HUES6 (cell line): ENCODE measurements around the gene DAPK1.

ENCODE experiments used
- H3K27ac ChIP-seq: 2 replicates; pipeline ENCODE4 v1.7.0; 2013; ENCODE audit warnings: low read depth, mild to moderate bottlenecking, low read length, inconsistent platforms
- H3K27me3 ChIP-seq: 2 replicates; pipeline ENCODE4 v1.6.1; 2013; ENCODE audit warnings: low read length; ENCODE audit not compliant: control insufficient read depth, insufficient read depth
- H3K36me3 ChIP-seq: 2 replicates; pipeline ENCODE4 v1.6.1; 2013; ENCODE audit warnings: low read length; ENCODE audit not compliant: control insufficient read depth, insufficient read depth
- H3K4me1 ChIP-seq: 2 replicates; pipeline ENCODE4 v1.6.1; 2013; ENCODE audit warnings: low read length; ENCODE audit not compliant: control insufficient read depth, insufficient read depth
- H3K4me3 ChIP-seq: 2 replicates; pipeline ENCODE4 v1.5.1; 2013; ENCODE audit warnings: low read depth, low read length
- H3K9ac ChIP-seq: one replicate; pipeline ENCODE4 v1.6.1; 2013; ENCODE audit warnings: mild to moderate bottlenecking, low read length
- H3K9me3 ChIP-seq: 2 replicates; pipeline ENCODE4 v1.6.1; 2013; ENCODE audit warnings: low read depth, low read length; ENCODE audit not compliant: control insufficient read depth, insufficient read depth

The DAPK1 gene

GRCh38 chr9:87706066-87706739 is 208.5 kb downstream of the DAPK1 start:
- Histone ChIP-seq H3K9ac (no peak overlapping the region), H3K9me3 (no peaks in the 10 kb centered on the region), H3K4me1 (peaks cover 10% of the 10 kb centered on the region; the same call in 1 of the 2 replicates), H3K4me3 (no peak overlapping the region), H3K27me3 (no peaks in the 10 kb centered on the region), H3K27ac (no peak overlapping the region), H3K36me3 (peaks cover 65% of the 10 kb centered on the region)

GRCh38 chr9:87707805-87708506 is 210.3 kb downstream of the DAPK1 start:
- Histone ChIP-seq H3K9ac (no peak overlapping the region), H3K27me3 (no peaks in the 10 kb centered on the region), H3K36me3 (peaks cover 56% of the 10 kb centered on the region), H3K9me3 (no peaks in the 10 kb centered on the region), H3K27ac (no peak overlapping the region), H3K4me3 (no peak overlapping the region), H3K4me1 (no peaks in the 10 kb centered on the region)

- Histone ChIP-seq H3K4me1 (peaks cover 3% of the 10 kb centered on the region; the same call in 1 of the 2 replicates), H3K36me3 (peaks cover 51% of the 10 kb centered on the region), H3K4me3 (no peak overlapping the region), H3K9ac (no peak overlapping the region), H3K27ac (no peak overlapping the region), H3K9me3 (no peaks in the 10 kb centered on the region), H3K27me3 (no peaks in the 10 kb centered on the region)
Observed at GRCh38 chr9:87708546-87708945, 210.9 kb downstream of the DAPK1 start.

GRCh38 chr9:87708986-87709728 is 211.5 kb downstream of the DAPK1 start:
- no peak overlapping the region for H3K9ac ChIP-seq

GRCh38 chr9:87710443-87710842 is 212.8 kb downstream of the DAPK1 start:
- no peaks in the 10 kb centered on the region for H3K27me3 ChIP-seq
- peaks cover 37% of the 10 kb centered on the region for H3K36me3 ChIP-seq
- no peak overlapping the region for H3K4me3 ChIP-seq
- peaks cover 4% of the 10 kb centered on the region; the same call in 1 of the 2 replicates for H3K4me1 ChIP-seq
- no peaks in the 10 kb centered on the region for H3K9me3 ChIP-seq
- no peak overlapping the region for H3K9ac ChIP-seq
- no peak overlapping the region for H3K27ac ChIP-seq

More at GRCh38 chr9:87708986-87709728, 211.5 kb downstream of the DAPK1 start:
- H3K9me3 ChIP-seq = no peaks in the 10 kb centered on the region
- H3K4me1 ChIP-seq = peaks cover 4% of the 10 kb centered on the region; the same call in 1 of the 2 replicates
- no peak overlapping the region for H3K4me3 ChIP-seq
- H3K36me3 ChIP-seq = peaks cover 45% of the 10 kb centered on the region
- H3K27ac ChIP-seq = no peak overlapping the region
- H3K27me3 ChIP-seq = no peaks in the 10 kb centered on the region

- H3K27ac ChIP-seq = no peak overlapping the region
- no peaks in the 10 kb centered on the region for H3K9me3 ChIP-seq
- H3K9ac ChIP-seq = no peak overlapping the region
- no peaks in the 10 kb centered on the region for H3K27me3 ChIP-seq
- peaks cover 4% of the 10 kb centered on the region; the same call in 1 of the 2 replicates for H3K4me1 ChIP-seq
- peaks cover 20% of the 10 kb centered on the region for H3K36me3 ChIP-seq
- H3K4me3 ChIP-seq = no peak overlapping the region
Observed at GRCh38 chr9:87711857-87712800, 214.5 kb downstream of the DAPK1 start.

- Histone ChIP-seq H3K27ac (no peak overlapping the region), H3K9ac (no peak overlapping the region), H3K4me3 (no peak overlapping the region), H3K4me1 (peaks cover 4% of the 10 kb centered on the region; the same call in 1 of the 2 replicates), H3K36me3 (peaks cover 13% of the 10 kb centered on the region), H3K9me3 (no peaks in the 10 kb centered on the region), H3K27me3 (no peaks in the 10 kb centered on the region)
Observed at GRCh38 chr9:87712801-87713277, 215.2 kb downstream of the DAPK1 start.

GRCh38 chr9:87713278-87713987 is 215.8 kb downstream of the DAPK1 start:
- no peak overlapping the region for H3K9ac ChIP-seq
- no peaks in the 10 kb centered on the region for H3K9me3 ChIP-seq
- peaks cover 9% of the 10 kb centered on the region; the same call in 1 of the 2 replicates for H3K36me3 ChIP-seq
- no peak overlapping the region for H3K27ac ChIP-seq
- peaks cover 4% of the 10 kb centered on the region; the same call in 1 of the 2 replicates for H3K4me1 ChIP-seq
- no peak overlapping the region for H3K4me3 ChIP-seq
- H3K27me3 ChIP-seq = no peaks in the 10 kb centered on the region

GRCh38 chr9:87713988-87714330 is 216.3 kb downstream of the DAPK1 start:
- Histone ChIP-seq H3K4me3 (no peak overlapping the region), H3K27ac (no peak overlapping the region), H3K27me3 (no peaks in the 10 kb centered on the region), H3K9ac (no peak overlapping the region), H3K36me3 (peaks cover 4% of the 10 kb centered on the region; the same call in 1 of the 2 replicates), H3K9me3 (no peaks in the 10 kb centered on the region), H3K4me1 (peaks cover 4% of the 10 kb centered on the region; the same call in 1 of the 2 replicates)

GRCh38 chr9:87714819-87715218 is 217.2 kb downstream of the DAPK1 start:
- no peaks in the 10 kb centered on the region for H3K27me3 ChIP-seq
- no peak overlapping the region for H3K4me3 ChIP-seq
- H3K4me1 ChIP-seq = peaks cover 4% of the 10 kb centered on the region; the same call in 1 of the 2 replicates
- no peak overlapping the region for H3K9ac ChIP-seq
- no peaks in the 10 kb centered on the region for H3K36me3 ChIP-seq
- no peak overlapping the region for H3K27ac ChIP-seq
- no peaks in the 10 kb centered on the region for H3K9me3 ChIP-seq
